ENCODE data around the gene TM4SF18.
A peak's percentile ranks its signal among the peaks of the same experiment; 100 is the strongest.
"Not testable (repeated sequence)": the region's sequence is repeated elsewhere in the genome, so short reads cannot be mapped to it uniquely, and the experiment has no call there.

TM4SF18 gene

DNA sequence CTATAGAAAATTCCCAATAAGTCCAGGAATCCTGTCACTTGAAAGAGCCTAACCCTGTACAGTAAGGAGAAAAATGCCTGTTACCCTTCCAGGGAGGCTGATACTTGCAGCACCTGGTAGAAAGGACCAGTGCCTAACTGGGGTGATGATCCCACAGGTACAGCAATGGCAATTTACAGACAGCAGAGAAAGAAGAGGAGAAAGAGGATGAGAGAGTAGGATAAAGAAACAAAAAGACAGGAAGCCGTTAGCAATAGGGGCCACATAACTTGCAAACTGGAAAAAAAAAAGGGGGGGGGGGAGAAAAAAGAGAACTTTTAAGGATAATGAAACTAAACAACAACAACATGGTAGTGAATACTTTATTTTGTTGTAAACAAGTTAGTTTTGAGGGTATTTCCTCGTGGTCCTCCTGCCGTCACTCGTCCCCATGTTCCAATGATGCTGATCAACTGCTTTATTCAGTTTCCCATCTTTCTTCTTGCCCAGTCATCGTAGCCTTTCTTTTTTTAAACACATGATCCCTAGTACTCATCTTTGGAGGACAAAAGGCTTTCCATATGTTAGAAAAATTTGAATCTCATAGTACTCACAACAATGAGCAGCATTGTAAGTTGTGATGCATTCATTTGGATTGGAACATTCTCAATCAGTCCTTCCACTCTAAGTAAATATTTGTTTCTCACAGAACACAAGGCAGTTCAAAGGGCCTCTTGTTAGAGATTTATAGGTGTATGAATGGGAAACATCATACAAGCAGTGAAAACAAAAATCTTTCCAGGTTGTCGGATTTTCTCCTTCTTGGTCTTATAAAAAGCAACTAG, 35.5 kb upstream of the TM4SF18 start:
- no peak for DNase-seq (ENCODE audit: low read depth in 2 of 2, low spot score in 1 of 2)

- no peak for DNase-seq (ENCODE audit: low read depth in 2 of 2, low spot score in 1 of 2)
Observed at GRCh38 chr3:149368201-149368673, 34.8 kb upstream of the TM4SF18 start.

GRCh38 chr3:149366941-149367840, 33.8 kb upstream of the TM4SF18 start:
- no peak for DNase-seq (ENCODE audit: low read depth in 2 of 2, low spot score in 1 of 2)

- no peak for DNase-seq (ENCODE audit: low read depth in 2 of 2, low spot score in 1 of 2)
Observed at GRCh38 chr3:149366031-149366430, 32.6 kb upstream of the TM4SF18 start.

DNA sequence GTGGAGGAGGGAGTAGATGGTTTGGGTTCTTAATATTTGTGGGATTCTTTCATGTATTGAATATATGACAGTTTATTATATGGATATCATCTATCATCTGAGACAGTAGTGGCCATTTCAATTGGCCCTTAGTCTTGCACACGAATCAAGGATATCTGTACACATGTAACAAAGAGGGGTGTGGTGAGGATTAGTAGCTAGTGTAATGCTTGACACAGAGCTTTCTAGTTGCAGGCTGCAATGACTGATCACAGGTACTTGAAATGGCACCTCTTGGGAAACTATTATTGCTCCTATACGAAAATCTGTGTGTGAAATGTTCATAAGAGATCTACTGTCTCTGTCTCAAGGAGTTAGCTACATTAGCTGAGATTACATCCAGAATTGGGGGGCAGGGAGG, 31.2 kb upstream of the TM4SF18 start:
- DNase-seq (ENCODE audit: low read depth in 2 of 2, low spot score in 1 of 2), result no peak

GRCh38 chr3:149363053-149363452, 29.6 kb upstream of the TM4SF18 start:
- DNase-seq (ENCODE audit: low read depth in 2 of 2, low spot score in 1 of 2), result no peak

DNA sequence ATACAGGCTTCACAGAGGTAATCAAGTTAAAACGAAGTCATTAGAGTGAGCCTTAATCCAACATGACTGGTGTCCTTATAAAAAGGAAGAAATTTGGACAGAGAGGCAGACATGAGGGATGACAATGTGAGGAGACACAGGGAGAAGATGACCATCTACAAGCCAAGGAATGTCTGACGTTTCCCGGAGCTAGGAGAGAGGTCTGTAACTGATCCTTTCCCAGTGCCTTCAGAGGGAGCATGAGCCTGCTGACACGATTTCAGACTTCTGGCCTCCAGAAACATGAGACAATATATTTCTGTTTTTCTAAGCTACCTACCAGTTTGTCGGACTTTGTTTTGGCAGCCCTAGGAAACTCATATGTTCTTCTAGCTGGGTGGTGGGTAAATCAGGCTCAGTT, 28.9 kb upstream of the TM4SF18 start:
- no peak for DNase-seq (ENCODE audit: low read depth in 2 of 2, low spot score in 1 of 2)

- DNase-seq (ENCODE audit: low read depth in 2 of 2, low spot score in 1 of 2), result no peak
Observed at GRCh38 chr3:149356630-149357029, 23.2 kb upstream of the TM4SF18 start.

DNA sequence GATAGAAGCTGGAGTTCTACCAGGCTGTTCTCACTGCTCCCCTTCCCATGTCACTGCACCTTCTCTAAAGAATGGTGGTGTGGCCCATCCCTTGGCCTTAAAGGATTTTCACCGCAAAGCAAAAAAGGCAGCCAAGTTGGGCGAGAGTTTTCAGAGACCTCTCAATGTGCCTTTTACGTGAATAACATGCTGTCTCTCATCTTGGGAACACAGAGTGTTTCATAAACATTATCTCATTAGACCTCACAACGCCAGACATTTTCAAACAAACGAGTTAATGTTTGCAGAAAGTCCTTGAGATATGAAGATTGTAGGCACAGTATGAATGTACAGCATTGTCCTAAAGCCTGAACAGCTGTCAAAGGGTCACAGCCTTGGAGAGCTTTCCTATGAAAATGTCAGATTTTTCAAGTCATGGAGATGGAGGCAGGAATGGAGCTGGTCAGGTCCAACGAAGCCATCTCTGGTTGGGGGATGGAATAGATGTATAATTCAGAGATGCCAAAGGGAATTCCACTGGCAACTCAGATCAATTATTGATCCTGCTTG, 22.7 kb upstream of the TM4SF18 start:
- DNase-seq (ENCODE audit: low read depth in 2 of 2, low spot score in 1 of 2), result no peak

DNA sequence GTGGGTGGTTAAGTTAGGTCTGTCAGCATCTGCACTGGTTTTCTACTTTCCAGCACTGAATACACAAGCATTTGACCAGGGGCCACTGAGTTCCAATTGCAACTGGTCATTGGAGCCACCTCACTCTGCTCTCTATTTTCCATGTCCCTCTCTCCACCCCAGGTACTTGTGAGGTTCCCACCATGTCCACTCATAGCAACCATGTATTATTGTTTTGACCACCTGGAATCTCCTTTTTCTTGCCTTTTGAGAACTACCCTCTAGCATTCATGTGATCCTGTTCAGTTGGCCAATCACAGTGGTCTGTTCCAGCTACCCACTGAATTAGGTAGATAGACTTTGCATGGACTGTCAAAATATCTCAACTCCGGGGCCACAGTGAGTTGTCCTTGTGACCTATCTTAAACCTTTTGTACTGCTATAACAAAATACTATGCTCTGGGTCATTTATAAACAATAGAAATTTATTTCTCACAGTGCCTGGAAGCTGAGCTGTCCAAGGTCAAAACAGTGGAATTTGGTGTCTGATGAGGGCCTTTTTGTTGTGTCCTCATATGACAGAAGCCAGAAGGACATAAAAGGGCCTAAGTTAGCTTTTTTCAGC, 20.2 kb upstream of the TM4SF18 start:
- DNase-seq (ENCODE audit: low read depth in 2 of 2, low spot score in 1 of 2), result no peak

DNA sequence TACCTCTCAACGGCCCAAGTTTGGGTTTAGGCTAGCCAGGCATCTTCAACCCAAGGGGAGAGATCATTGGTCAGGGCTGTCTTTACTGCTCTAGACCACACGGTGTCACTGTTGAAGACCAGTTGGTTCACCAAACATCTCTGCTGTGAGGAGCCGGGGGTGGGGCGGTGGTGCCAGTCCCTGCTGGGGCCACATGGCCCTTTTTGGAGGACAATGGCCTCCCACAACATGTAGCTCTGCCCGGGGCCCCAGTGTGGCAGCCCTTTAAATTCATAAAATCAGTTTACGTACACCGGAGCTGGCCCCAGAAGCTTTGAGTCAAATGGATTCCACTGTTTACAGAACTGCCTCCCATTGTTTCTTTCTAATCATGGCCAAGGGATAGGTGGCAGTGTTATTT, 19.1 kb upstream of the TM4SF18 start:
- DNase-seq (ENCODE audit: low read depth in 2 of 2, low spot score in 1 of 2), result peak in 1 of 2 donors; percentile 1

DNA sequence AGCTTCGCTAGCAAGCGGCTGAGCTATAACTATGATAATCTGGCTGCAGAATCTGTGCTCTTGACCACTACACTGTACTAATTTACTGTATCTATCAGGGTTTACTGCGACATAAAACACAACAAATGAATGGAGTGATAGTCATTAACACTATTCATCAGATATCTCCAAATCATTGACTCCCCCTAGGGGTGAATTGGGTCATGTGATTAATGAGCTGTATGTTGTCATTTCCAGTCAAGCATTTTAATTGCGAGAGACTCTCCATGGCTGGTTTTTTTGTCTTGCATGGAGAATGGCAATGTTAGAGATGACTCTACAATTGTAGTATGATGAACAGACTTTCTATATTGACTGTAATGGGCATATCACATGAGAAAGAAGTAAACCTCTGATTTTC, 10.5 kb upstream of the TM4SF18 start:
- no peak for DNase-seq (ENCODE audit: low read depth in 2 of 2, low spot score in 1 of 2)

GRCh38 chr3:149342413-149343380, 9.3 kb upstream of the TM4SF18 start:
- DNase-seq (ENCODE audit: low read depth in 2 of 2, low spot score in 1 of 2), result no peak

DNA sequence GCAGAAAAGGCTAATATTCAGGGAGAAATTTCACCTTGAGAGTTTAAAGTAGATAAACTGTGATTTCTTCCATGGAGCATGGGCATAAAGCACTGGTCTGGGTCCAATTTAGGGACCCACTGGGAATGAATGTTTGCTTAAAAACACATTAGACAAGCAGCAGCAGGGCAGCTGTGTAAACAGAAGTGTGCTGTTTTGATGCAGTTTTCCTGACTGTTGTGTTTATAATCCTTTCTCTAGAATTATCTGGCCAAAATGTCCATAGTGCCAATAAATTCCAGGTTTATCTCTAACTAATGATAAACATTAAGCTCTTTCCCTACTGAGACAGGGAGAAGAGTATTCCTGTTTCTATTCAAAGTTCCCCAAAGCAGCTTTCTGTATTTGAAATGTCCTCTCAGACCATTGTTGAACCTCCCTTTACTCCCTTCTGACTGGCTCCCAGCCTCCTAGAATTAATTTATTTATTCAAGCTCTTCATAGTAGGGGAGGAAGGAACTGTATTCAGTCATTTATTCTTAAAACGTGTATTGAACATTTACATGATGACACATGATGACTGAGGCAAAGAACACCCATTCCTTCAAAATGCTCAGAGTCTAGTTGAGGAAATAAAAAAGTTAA, 7.0 kb upstream of the TM4SF18 start:
- DNase-seq (ENCODE audit: low read depth in 2 of 2, low spot score in 1 of 2), result no peak

- DNase-seq (ENCODE audit: low read depth in 2 of 2, low spot score in 1 of 2), result no peak
Observed at GRCh38 chr3:149339931-149340309, 6.5 kb upstream of the TM4SF18 start.

GRCh38 chr3:149337486-149337885, 4.0 kb upstream of the TM4SF18 start:
- DNase-seq (ENCODE audit: low read depth in 2 of 2, low spot score in 1 of 2), result not testable (repeated sequence)

- DNase-seq (ENCODE audit: low read depth in 2 of 2, low spot score in 1 of 2), result no peak
Observed at GRCh38 chr3:149336925-149337324, 3.5 kb upstream of the TM4SF18 start.

GRCh38 chr3:149332771-149333170, 665 bp downstream of the TM4SF18 start:
- no peak for DNase-seq (ENCODE audit: low read depth in 2 of 2, low spot score in 1 of 2)

GRCh38 chr3:149332227-149332765, 1.1 kb downstream of the TM4SF18 start:
- no peak for DNase-seq (ENCODE audit: low read depth in 2 of 2, low spot score in 1 of 2)
